ENCODE results near the gene GOLGA8A.

The GOLGA8A gene

GRCh38 chr15:34472947-34473346 lies 35.3 kb upstream of the GOLGA8A start:
- Histone ChIP-seq H3K79me2 (ENCODE audit: insufficient read depth, low read depth) (no peaks in the 10 kb centered on the region), H3K36me3 (ENCODE audit: insufficient read depth) (no peaks in the 10 kb centered on the region), H3K4me3 (IDR thresholded peaks at IDR 0.05; ENCODE audit: insufficient read depth, low read depth, low read length) (no peak overlapping the region), H3K27ac (no peak overlapping the region), H3K4me1 (ENCODE audit: low read depth, poor library complexity, severe bottlenecking) (no peaks in the 10 kb centered on the region), H3K27me3 (ENCODE audit: insufficient read depth, low read depth) (no peaks in the 10 kb centered on the region), H4K20me1 (ENCODE audit: insufficient read depth) (no peaks in the 10 kb centered on the region), H2AFZ (ENCODE audit: low read depth) (no peak overlapping the region), H3K9ac (no peak overlapping the region), H3K4me2 (no peak overlapping the region)
- TF ChIP-seq CTCF (conservative IDR thresholded peaks at IDR 0.05; ENCODE audit: low read depth, low read length) = no peak

GRCh38 chr15:34470892-34471291 lies 33.3 kb upstream of the GOLGA8A start:
- Histone ChIP-seq H3K27ac (no peak overlapping the region), H3K4me2 (no peak overlapping the region), H4K20me1 (ENCODE audit: insufficient read depth) (no peaks in the 10 kb centered on the region), H3K36me3 (ENCODE audit: insufficient read depth) (no peaks in the 10 kb centered on the region), H3K4me3 (IDR thresholded peaks at IDR 0.05; ENCODE audit: insufficient read depth, low read depth, low read length) (no peak overlapping the region), H2AFZ (ENCODE audit: low read depth) (no peak overlapping the region), H3K27me3 (ENCODE audit: insufficient read depth, low read depth) (no peaks in the 10 kb centered on the region), H3K79me2 (ENCODE audit: insufficient read depth, low read depth) (no peaks in the 10 kb centered on the region), H3K4me1 (ENCODE audit: low read depth, poor library complexity, severe bottlenecking) (no peaks in the 10 kb centered on the region), H3K9ac (no peak overlapping the region)
- no peak for TF ChIP-seq CTCF (conservative IDR thresholded peaks at IDR 0.05; ENCODE audit: low read depth, low read length)

GRCh38 chr15:34470091-34470490 lies 32.5 kb upstream of the GOLGA8A start:
- Histone ChIP-seq H4K20me1 (ENCODE audit: insufficient read depth) (no peaks in the 10 kb centered on the region), H3K4me1 (ENCODE audit: low read depth, poor library complexity, severe bottlenecking) (no peaks in the 10 kb centered on the region), H3K36me3 (ENCODE audit: insufficient read depth) (no peaks in the 10 kb centered on the region), H3K4me3 (IDR thresholded peaks at IDR 0.05; ENCODE audit: insufficient read depth, low read depth, low read length) (no peak overlapping the region), H3K79me2 (ENCODE audit: insufficient read depth, low read depth) (no peaks in the 10 kb centered on the region), H3K9ac (no peak overlapping the region), H3K4me2 (no peak overlapping the region), H3K27me3 (ENCODE audit: insufficient read depth, low read depth) (no peaks in the 10 kb centered on the region), H3K27ac (no peak overlapping the region), H2AFZ (ENCODE audit: low read depth) (no peak overlapping the region)
- no peak for TF ChIP-seq CTCF (conservative IDR thresholded peaks at IDR 0.05; ENCODE audit: low read depth, low read length)

- no peaks in the 10 kb centered on the region for H4K20me1 ChIP-seq (ENCODE audit: insufficient read depth)
- no peak overlapping the region for H3K4me3 ChIP-seq (IDR thresholded peaks at IDR 0.05; ENCODE audit: insufficient read depth, low read depth, low read length)
- no peak for TF ChIP-seq CTCF (conservative IDR thresholded peaks at IDR 0.05; ENCODE audit: low read depth, low read length)
- H2AFZ ChIP-seq (ENCODE audit: low read depth) = no peak overlapping the region
- H3K27ac ChIP-seq = no peak overlapping the region
- H3K36me3 ChIP-seq (ENCODE audit: insufficient read depth) = no peaks in the 10 kb centered on the region
- H3K4me1 ChIP-seq (ENCODE audit: low read depth, poor library complexity, severe bottlenecking) = no peaks in the 10 kb centered on the region
- H3K27me3 ChIP-seq (ENCODE audit: insufficient read depth, low read depth) = no peaks in the 10 kb centered on the region
- no peak overlapping the region for H3K4me2 ChIP-seq
- H3K79me2 ChIP-seq (ENCODE audit: insufficient read depth, low read depth) = no peaks in the 10 kb centered on the region
- no peak overlapping the region for H3K9ac ChIP-seq
Measured at GRCh38 chr15:34461730-34462129, 24.1 kb upstream of the GOLGA8A start.

GRCh38 chr15:34460451-34460850 lies 22.8 kb upstream of the GOLGA8A start:
- Histone ChIP-seq H3K9ac (no peak overlapping the region), H3K36me3 (ENCODE audit: insufficient read depth) (no peaks in the 10 kb centered on the region), H3K79me2 (ENCODE audit: insufficient read depth, low read depth) (no peaks in the 10 kb centered on the region), H3K4me1 (ENCODE audit: low read depth, poor library complexity, severe bottlenecking) (no peaks in the 10 kb centered on the region), H3K4me2 (no peak overlapping the region), H2AFZ (ENCODE audit: low read depth) (no peak overlapping the region), H3K27me3 (ENCODE audit: insufficient read depth, low read depth) (no peaks in the 10 kb centered on the region), H4K20me1 (ENCODE audit: insufficient read depth) (no peaks in the 10 kb centered on the region), H3K27ac (no peak overlapping the region), H3K4me3 (IDR thresholded peaks at IDR 0.05; ENCODE audit: insufficient read depth, low read depth, low read length) (no peak overlapping the region)
- TF ChIP-seq CTCF (conservative IDR thresholded peaks at IDR 0.05; ENCODE audit: low read depth, low read length) = no peak

Data from KMS-11 (cell line).